GM18507 (cell line): Measurements from ENCODE around the gene DNAJC13.
A peak's percentile ranks its signal among the peaks of the same experiment; 100 is the strongest.
"Not testable (repeated sequence)": the region's sequence is repeated elsewhere in the genome, so short reads cannot be mapped to it uniquely, and the experiment has no call there.

Experiments used
- DNase-seq: peaks from one replicate; pipeline ENCODE4 v3.0.0; 2011; ENCODE audit warnings: low read depth; ENCODE audit not compliant: insufficient read length; ENCODE audit errors: extremely low spot score
- FAIRE-seq: peaks from 2 replicates; lab custom pipeline; 2011; peaks lifted over from hg19 to GRCh38; lab: Jason Lieb, UNC

DNAJC13 gene, protein sequence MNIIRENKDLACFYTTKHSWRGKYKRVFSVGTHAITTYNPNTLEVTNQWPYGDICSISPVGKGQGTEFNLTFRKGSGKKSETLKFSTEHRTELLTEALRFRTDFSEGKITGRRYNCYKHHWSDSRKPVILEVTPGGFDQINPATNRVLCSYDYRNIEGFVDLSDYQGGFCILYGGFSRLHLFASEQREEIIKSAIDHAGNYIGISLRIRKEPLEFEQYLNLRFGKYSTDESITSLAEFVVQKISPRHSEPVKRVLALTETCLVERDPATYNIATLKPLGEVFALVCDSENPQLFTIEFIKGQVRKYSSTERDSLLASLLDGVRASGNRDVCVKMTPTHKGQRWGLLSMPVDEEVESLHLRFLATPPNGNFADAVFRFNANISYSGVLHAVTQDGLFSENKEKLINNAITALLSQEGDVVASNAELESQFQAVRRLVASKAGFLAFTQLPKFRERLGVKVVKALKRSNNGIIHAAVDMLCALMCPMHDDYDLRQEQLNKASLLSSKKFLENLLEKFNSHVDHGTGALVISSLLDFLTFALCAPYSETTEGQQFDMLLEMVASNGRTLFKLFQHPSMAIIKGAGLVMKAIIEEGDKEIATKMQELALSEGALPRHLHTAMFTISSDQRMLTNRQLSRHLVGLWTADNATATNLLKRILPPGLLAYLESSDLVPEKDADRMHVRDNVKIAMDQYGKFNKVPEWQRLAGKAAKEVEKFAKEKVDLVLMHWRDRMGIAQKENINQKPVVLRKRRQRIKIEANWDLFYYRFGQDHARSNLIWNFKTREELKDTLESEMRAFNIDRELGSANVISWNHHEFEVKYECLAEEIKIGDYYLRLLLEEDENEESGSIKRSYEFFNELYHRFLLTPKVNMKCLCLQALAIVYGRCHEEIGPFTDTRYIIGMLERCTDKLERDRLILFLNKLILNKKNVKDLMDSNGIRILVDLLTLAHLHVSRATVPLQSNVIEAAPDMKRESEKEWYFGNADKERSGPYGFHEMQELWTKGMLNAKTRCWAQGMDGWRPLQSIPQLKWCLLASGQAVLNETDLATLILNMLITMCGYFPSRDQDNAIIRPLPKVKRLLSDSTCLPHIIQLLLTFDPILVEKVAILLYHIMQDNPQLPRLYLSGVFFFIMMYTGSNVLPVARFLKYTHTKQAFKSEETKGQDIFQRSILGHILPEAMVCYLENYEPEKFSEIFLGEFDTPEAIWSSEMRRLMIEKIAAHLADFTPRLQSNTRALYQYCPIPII (N-terminal part only)

DNA sequence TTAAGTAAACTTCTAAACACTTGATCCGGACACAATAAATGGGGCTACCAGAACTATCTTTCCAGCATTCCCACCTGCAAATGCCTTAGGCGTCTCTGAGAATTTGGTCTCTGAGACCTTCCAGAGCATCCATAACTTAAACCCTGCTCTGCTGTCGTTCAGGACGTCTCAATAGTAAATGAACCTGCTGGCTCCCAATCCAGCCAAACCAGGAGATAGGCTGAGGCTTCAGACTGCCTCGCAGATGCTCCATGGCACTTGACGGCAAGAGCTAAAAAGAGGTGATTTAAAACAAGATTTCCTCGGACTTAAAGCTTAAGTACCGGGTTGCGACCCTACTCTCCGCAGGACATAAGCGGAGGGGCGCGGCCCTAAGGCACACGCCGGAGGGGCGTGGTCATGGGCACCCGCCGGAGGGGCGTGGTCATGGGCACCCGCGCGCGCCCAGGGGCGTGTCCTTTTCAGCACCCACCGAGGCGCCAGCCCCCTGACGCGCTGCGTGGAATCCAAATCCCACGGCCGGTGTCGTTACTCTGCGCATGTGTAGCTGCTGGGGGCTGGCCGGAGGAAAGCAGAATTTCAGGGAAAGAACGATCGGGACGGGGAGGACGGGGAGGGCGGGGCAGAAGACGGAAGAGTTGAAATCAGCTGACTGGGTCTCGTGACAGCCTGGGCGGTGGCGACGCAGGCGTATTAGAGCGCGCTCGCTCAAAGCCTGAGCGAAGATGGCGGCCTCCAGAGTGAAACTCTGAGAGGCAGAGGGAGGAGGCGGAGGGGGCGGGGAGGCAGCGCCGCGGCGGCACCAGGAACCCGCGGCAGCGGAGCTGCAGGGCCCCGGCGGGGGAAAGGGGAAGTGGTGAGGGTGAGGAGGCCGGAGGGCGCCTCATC is at the start of gene DNAJC13:
Gene DNAJC13, plus strand, starts transcription at position 696 of the 888 bp plus-strand sequence. CDS start 17,049 bp downstream, outside the sequence.
- FAIRE-seq (peak; percentile 89), DNase-seq (peak; percentile 78)

GRCh38 chr3:132368515-132368914 is 48.8 kb upstream of the DNAJC13 start:
- no peak for FAIRE-seq

DNA sequence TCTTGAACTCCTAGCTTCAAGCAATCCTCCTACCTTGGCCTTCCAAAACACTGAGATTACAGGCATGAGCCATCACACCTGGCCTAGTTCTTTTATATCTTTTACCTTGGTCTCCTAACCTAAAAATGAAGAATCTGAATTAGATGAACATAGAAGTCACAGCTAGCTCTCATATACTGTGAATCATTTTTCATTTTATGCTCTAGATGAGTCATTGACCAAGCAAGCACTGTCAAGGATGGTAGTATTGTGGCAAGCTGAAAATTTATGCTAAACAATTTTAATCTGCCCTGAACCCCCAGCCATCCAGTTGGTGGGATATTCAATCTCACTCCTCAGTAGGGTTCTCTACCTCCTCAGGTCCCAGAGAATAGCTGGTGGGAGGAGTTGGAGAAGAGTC is 48.3 kb upstream of the DNAJC13 start:
- no peak for FAIRE-seq
- no peak for DNase-seq

More at GRCh38 chr3:132368515-132368914, 48.8 kb upstream of the DNAJC13 start:
- no peak for DNase-seq

DNA sequence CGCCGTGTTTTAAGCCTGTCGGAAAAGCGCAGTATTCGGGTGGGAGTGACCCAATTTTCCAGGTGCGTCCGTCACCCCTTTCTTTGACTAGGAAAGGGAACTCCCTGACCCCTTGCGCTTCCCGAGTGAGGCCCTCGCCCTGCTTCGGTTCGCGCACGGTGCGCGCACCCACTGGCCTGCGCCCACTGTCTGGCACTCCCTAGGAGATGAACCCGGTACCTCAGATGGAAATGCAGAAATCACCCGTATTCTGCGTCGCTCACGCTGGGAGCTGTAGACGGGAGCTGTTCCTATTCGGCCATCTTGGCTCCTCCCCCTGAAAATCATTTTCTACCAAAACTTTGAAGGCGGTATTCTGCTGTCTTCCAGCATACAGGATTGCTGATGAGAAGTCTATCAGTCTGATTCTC is 40.4 kb upstream of the DNAJC13 start:
- FAIRE-seq, DNase-seq: not testable (repeated sequence)

GRCh38 chr3:132378048-132378762 is 39.1 kb upstream of the DNAJC13 start:
- FAIRE-seq (peak; percentile 57), DNase-seq (no peak)

GRCh38 chr3:132378846-132379245 is 38.5 kb upstream of the DNAJC13 start:
- FAIRE-seq (no peak), DNase-seq (no peak)

DNA sequence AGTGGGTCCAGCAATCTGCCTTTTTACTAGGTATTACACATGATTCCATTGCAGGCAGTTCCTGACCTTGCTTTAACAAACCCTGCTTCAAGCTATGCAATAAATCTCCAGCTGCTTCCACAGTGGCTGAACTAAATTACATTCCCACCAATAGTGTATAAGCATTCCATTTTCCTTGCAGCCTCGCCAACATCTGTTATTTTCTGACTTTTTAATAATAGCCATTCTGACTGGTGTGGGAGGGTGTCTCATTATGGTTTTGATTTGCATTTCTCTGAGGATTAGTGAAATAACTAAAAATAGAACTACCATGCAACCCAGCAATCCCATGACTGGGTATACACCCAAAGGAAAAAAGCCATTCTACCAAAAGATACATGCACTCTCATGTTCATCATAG is 36.4 kb upstream of the DNAJC13 start:
- DNase-seq = no peak
- FAIRE-seq = no peak

- FAIRE-seq = no peak
- DNase-seq = no peak
Measured at GRCh38 chr3:132381348-132381944, 35.9 kb upstream of the DNAJC13 start.

- DNase-seq (no peak), FAIRE-seq (no peak)
Measured at GRCh38 chr3:132382267-132382666, 35.0 kb upstream of the DNAJC13 start.

DNA sequence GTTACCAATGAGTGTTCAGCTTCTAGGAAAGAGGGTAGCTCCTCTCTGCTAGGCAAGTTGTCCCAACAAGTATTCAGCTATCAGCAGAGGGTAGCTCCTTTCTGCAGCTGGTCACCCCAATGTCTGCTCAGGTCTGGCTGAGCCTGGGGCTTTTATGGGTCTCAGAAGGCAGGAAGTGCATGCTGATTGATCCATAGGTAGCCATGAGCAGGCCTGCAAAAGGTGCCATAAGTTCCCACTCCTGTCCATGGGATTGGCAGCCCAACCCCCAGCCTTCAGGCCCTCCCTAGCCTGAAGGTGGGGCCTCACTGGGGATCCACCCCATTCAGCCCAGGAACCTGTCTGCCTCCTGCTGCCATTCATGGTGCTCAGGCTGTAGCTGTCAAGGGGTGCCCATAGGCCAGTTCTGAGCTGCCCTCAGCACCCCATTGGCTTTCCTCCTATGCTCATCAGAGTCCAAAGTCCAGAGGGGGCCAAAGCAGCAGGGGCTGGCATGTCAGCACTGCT is 34.6 kb upstream of the DNAJC13 start:
- DNase-seq (no peak), FAIRE-seq (no peak)

DNA sequence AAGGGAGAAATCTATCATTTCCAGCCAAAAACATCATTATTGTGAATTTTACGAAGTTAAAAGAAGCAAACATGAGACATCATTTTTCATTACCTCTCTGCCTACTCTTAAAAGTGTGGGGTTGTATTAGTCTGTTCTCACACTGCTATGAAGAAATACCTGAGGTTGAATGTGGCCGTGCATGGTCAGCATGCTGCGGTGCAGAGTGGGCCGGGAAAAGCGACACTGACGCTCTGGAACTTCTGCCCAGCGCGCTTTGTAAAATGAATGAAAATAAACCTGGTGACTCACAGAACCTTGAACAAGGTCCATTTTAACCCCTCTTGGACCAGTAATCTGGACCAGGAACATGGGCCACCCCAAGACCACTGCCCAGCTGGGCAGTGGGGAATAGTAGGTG is 31.0 kb upstream of the DNAJC13 start:
- DNase-seq (no peak), FAIRE-seq (no peak)

DNA sequence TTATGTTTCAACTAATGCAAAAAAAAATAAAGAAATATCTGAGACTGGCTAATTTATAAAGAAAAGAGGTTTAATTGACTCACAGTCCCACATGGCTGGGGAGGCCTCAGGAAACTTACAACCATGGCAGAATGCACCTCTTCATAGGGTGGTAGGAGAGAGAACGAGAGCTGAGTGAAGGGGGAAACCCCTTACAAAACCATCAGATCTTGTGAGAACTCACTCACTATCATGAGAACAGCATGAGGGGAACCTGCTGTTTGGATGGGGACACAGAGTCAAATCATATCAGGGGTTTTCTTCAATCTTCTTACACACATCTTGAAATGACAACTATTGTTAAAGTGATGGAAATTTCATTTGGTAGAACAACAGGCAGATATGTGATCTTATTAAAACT is 24.6 kb upstream of the DNAJC13 start:
- FAIRE-seq, DNase-seq: not testable (repeated sequence)

GRCh38 chr3:132394320-132394719 is 23.0 kb upstream of the DNAJC13 start:
- no peak for DNase-seq
- no peak for FAIRE-seq

DNA sequence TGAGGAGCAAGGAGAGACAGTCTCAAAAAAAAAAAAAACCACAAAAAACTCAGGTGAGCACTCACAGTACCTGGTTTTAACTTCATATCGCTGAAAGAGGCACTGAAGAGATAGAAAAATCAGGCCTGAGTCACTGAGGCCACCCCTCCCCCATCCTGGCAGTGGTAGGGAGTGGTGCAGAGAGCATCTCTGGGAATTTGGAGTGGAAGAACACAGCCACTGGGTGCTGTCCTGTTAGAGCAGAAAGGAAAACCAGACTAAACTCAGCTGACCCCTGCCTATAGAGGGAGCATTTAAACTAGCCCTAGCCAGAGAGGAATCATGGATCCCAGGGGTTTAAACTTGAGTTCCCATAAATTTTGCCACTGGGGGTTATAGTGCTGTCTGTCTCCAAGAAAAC is 22.2 kb upstream of the DNAJC13 start:
- no peak for DNase-seq
- FAIRE-seq = no peak

DNA sequence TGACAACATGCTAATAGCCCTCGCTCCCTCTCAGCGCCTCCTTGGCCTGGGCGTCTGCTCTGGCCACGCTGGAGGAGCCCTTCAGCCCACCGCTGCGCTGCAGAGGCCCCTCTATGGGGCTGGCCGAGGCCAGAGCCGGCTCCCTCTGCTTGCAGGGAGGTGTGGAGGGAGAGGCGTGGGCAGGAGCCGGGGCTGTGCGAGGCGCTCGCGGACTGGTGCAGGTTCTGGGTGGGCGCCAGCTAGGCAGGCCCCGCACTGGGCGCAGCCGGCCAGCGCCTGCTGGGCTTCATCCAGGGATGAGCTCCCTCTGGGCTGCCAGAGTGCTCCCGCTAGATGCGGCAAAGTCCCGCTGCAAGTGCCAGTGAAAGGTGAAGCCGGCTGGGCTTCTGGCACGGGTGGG is 21.0 kb upstream of the DNAJC13 start:
- no peak for FAIRE-seq
- no peak for DNase-seq

GRCh38 chr3:132396776-132397175 is 20.5 kb upstream of the DNAJC13 start:
- not testable (repeated sequence) for DNase-seq, FAIRE-seq

GRCh38 chr3:132399054-132399929 is 18.0 kb upstream of the DNAJC13 start:
- DNase-seq = peak; percentile 32
- peak; percentile 87 for FAIRE-seq
